ENCODE data around the gene DYNC1I1.

The DYNC1I1 gene

DNA sequence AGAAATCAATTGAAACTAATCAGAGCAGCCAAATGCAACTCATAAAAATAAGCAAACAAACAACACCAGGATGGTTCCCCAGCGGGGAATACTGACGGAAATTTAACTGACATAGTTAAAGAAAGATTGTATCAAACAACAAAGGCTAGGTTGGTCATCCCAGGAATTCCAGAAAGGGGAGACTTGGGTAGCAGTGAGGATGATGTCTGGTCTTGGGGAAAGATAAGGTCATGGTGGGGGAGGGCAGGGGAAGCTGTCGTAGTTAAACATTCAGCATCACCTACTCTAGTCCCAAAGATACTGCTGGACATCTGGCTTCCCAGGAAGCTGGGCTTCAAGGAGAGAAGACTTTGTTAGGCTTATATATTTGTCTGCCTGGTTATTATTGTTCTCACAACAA lies 50.4 kb downstream of the DYNC1I1 start:
- TF ChIP-seq, protein P1, sequence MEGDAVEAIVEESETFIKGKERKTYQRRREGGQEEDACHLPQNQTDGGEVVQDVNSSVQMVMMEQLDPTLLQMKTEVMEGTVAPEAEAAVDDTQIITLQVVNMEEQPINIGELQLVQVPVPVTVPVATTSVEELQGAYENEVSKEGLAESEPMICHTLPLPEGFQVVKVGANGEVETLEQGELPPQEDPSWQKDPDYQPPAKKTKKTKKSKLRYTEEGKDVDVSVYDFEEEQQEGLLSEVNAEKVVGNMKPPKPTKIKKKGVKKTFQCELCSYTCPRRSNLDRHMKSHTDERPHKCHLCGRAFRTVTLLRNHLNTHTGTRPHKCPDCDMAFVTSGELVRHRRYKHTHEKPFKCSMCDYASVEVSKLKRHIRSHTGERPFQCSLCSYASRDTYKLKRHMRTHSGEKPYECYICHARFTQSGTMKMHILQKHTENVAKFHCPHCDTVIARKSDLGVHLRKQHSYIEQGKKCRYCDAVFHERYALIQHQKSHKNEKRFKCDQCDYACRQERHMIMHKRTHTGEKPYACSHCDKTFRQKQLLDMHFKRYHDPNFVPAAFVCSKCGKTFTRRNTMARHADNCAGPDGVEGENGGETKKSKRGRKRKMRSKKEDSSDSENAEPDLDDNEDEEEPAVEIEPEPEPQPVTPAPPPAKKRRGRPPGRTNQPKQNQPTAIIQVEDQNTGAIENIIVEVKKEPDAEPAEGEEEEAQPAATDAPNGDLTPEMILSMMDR (IDR thresholded peaks at IDR 0.05; ENCODE audit: unreplicated experiment in 3 of 3): no peak
- H3K4me1 Mint-ChIP-seq: no peaks in the 10 kb centered on the region

DNA sequence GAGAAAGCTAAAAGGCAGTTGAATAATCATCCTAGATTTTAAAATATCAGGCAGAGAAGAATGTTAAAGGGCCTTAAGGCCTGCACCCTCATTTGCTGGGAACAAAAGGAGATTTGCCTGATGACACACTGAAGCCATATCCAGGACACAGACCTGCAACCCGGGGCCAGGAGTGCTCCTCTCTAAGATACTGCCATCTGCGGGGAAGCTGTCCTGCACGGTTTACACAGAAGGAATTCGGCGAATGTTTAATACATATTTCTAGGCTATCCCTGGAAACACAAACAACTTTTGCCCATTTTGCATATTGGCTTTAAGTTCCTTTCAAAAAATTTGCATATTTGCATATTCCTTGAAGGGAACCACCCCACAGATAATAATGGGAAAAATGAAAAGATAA lies 52.3 kb downstream of the DYNC1I1 start:
- Mint-ChIP-seq H3K4me1 (no peaks in the 10 kb centered on the region), H3K27me3 (ENCODE audit: low read depth) (no peaks in the 10 kb centered on the region), H3K4me3 (no peak overlapping the region), H3K9me3 (no peaks in the 10 kb centered on the region), H3K27ac (no peak overlapping the region), H3K36me3 (ENCODE audit: low read depth) (no peaks in the 10 kb centered on the region)
- TF ChIP-seq, protein P1 (IDR thresholded peaks at IDR 0.05; ENCODE audit: unreplicated experiment in 3 of 3): no peak

More for the DNA sequence above, 50.4 kb downstream of the DYNC1I1 start:
- H3K27ac Mint-ChIP-seq: no peak overlapping the region
- H3K36me3 Mint-ChIP-seq (ENCODE audit: low read depth): no peaks in the 10 kb centered on the region
- H3K9me3 Mint-ChIP-seq: no peaks in the 10 kb centered on the region
- H3K27me3 Mint-ChIP-seq (ENCODE audit: low read depth): no peaks in the 10 kb centered on the region
- no peak overlapping the region for H3K4me3 Mint-ChIP-seq

DNA sequence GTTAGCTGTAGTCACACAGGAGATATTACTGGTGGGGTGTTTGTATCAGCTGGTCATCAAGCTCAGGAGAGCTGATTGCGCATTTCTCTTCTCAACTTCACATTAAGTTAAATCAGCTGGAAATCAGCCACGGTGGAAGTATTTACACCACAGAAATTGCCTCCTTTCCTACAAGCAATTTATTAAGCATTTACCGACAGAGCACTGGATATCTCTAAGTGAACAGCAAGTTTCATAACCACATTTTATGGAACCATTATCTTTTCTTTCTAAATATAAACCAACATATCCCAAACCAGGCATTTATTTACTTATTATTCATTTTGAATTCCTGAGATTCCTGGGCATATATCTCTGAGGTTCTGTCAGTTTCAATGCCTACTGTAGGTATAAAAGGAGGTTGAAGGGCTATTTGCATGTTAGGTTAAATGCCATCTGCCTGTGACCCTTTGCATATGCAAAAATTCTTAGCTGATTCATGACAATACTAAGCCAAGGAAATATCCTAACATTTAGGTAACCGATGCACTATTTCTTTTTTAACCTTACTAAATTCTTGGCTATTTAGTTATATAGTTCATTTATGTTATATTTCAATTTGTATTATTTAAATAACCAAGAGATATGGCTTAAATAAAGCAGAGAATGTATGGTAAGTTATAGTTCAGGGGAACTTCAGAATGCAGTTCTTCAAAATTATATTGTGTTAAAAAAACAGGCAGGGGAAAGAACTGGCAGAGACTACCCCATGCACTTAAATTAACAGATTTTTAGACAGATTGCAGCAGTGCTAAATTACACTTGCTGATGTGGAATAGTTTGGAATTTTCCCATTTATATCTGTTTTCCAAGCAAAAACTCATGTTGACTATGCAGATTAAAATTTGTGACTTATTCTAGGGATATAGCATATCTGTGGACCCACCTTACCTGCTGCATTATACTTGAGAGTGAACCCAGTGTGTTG lies 56.8 kb downstream of the DYNC1I1 start:
- no peaks in the 10 kb centered on the region for H3K4me1 Mint-ChIP-seq
- H3K27ac Mint-ChIP-seq: no peak overlapping the region
- H3K9me3 Mint-ChIP-seq: peaks cover 3% of the 10 kb centered on the region
- H3K4me3 Mint-ChIP-seq: no peak overlapping the region
- no peaks in the 10 kb centered on the region for H3K27me3 Mint-ChIP-seq (ENCODE audit: low read depth)
- no peaks in the 10 kb centered on the region for H3K36me3 Mint-ChIP-seq (ENCODE audit: low read depth)
- TF ChIP-seq, protein P1 (IDR thresholded peaks at IDR 0.05; ENCODE audit: unreplicated experiment in 3 of 3): no peak

DNA sequence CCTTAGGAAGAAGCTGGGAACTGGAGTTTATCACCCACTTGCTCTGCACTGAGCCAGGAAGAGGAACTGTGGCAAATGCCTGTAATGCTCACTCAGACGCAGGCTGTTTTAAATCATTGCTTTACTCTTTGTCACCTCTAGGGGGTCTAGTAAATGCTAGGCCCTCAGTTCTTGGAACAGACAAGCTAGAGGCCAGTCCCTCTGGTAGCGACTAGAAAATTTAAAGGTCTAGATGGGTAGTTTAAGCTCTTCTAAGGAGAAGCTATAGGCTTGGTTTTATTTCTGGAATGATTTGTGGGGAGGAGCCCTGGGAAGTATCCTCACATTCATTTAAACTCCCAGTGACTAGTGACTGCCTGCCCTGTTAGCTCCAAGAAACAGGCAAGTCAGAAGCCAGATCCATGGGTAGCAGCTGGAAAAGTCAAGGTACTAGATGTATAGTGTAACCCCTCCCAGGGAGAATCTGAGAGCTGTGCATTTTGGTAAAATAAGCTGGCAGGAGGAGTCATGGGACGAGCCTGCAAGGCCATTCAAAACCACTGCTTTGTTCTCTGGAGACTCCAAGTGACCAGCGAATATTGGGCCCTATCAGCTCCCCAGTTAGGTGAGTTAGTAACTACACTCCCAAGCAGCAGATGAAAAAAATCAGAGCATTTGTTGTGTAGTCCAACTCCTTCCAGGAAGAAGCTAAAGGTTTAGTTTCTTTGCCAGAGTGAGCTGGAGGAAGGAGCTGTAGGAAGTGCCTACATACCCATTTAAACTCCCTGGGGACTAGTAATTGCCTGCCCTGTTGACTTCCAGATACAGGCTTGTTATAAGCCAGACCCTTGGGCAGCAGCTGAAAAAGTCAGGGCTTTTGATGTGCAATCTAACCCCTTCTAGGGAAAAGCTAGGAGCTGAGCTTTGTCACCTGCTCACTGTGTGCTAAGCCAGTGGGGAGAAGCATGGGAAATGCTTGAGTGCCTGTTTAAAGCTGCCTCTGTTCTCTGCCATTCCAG lies 68.9 kb downstream of the DYNC1I1 start:
- Mint-ChIP-seq H3K4me1 (peaks cover 24% of the 10 kb centered on the region), H3K9me3 (peaks cover 18% of the 10 kb centered on the region), H3K27me3 (ENCODE audit: low read depth) (no peaks in the 10 kb centered on the region), H3K4me3 (no peak overlapping the region), H3K27ac (no peak overlapping the region), H3K36me3 (ENCODE audit: low read depth) (peaks cover 6% of the 10 kb centered on the region)
- TF ChIP-seq, protein P1 (IDR thresholded peaks at IDR 0.05; ENCODE audit: unreplicated experiment in 3 of 3): peak in 1 of 3 experiments; percentile 22

DNA sequence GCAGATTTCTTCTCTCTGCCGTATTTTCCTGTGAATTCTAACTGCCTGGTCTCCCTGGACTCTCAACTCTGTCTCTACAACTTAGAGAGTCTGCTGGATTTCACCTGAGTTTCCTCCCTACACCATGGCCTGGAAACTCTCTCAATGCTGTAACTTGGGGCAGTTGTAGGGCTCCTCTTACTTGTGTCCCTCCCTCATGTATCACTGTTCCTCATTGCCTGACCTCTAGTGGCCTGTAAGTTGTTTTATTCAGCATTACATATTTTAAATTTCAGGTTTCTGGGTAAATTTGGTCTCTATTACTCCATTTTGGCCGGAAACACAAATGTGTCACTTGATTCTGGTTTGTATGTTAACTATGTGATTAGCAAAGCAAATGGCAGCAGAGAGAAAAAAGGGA lies 70.9 kb downstream of the DYNC1I1 start:
- no peaks in the 10 kb centered on the region for H3K36me3 Mint-ChIP-seq (ENCODE audit: low read depth)
- H3K4me1 Mint-ChIP-seq: peaks cover 33% of the 10 kb centered on the region
- no peaks in the 10 kb centered on the region for H3K27me3 Mint-ChIP-seq (ENCODE audit: low read depth)
- TF ChIP-seq, protein P1 (IDR thresholded peaks at IDR 0.05; ENCODE audit: unreplicated experiment in 3 of 3): no peak
- H3K9me3 Mint-ChIP-seq: peaks cover 8% of the 10 kb centered on the region
- H3K4me3 Mint-ChIP-seq: no peak overlapping the region
- no peak overlapping the region for H3K27ac Mint-ChIP-seq
